Gastrocnemius medialis (tissue), 4 donors: ENCODE measurements around the gene PARVA.

Source experiments
- POLR2A ChIP-seq, 2 donors: fragments of 450-650 bp; IDR thresholded peaks; one replicate each; pipeline ENCODE4 v1.6.1; 2017; ENCODE audit warnings: antibody characterized with exemption in 2 of 2, mild to moderate bottlenecking in 2 of 2, moderate library complexity in 2 of 2
- TF ChIP-seq, protein P1 (sequence below), 5 experiments: fragments of 450-650 bp in 3 of 5; fragments of 200-600 bp in 2 of 5; sonication (generic) in 2 of 5; IDR thresholded peaks in 4 of 5; conservative IDR thresholded peaks in 1 of 5; 1 replicate in 4 of 5; 2 replicates in 1 of 5; pipeline ENCODE4 v1.5.1; 2016 to 2019; ENCODE audit warnings: antibody characterized with exemption in 5 of 5, mild to moderate bottlenecking in 3 of 5, moderate library complexity in 3 of 5

DNA sequence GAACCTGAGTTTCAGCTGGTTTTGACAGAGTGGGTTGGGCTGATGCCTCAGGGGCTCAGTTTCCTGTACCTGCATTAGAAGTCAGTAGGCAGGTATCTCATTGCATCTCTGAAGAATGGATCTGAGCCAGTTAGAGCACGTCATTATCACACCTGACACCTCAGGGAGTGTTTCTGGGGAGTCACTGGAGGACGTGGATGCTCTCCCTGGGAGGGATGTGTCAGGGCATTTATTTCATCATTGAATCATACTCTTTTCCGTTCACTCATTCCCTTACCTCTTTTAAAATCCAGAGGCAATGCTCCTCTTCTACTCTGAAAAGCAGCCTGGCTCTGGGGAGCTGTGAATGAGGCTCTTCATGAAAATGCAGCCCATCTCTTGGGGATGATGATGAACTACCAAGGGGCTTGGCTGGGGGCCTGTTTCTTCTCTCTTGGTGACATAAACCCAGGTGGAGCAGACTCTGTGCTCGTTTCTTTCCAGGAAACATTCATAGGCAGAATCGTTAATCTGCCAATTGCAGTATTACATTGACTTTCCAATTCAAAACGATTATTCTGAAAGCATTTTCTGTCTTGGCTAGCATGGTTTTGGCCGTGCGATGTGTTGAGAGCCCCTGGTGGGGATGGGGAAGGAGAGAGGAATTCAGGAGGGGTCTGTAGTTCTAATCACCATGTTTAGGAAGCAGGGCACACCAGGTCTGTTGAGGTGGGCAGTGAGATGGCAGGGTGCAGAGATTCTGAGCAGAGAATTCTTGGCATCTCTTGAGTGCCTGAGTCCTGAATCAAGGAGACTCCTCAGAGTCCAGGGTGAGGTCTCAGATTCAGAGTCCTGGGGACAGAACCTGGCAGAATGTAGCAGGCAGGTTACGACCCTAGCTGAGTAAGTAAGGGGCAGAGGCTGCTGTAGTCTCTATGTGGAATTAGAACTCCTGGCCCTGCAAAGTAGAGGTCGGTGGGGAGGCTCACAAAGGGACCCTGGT, 12.6 kb downstream of the PARVA start:
- TF ChIP-seq, protein P1, sequence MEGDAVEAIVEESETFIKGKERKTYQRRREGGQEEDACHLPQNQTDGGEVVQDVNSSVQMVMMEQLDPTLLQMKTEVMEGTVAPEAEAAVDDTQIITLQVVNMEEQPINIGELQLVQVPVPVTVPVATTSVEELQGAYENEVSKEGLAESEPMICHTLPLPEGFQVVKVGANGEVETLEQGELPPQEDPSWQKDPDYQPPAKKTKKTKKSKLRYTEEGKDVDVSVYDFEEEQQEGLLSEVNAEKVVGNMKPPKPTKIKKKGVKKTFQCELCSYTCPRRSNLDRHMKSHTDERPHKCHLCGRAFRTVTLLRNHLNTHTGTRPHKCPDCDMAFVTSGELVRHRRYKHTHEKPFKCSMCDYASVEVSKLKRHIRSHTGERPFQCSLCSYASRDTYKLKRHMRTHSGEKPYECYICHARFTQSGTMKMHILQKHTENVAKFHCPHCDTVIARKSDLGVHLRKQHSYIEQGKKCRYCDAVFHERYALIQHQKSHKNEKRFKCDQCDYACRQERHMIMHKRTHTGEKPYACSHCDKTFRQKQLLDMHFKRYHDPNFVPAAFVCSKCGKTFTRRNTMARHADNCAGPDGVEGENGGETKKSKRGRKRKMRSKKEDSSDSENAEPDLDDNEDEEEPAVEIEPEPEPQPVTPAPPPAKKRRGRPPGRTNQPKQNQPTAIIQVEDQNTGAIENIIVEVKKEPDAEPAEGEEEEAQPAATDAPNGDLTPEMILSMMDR (IDR thresholded peaks at IDR 0.05 in 4 of 5, conservative IDR thresholded peaks at IDR 0.05 in 1 of 5): no peak
- no peak for TF ChIP-seq POLR2A (IDR thresholded peaks at IDR 0.05)
